Bronchial epithelial cell (primary cell): ENCODE results near the gene LAMA2. TPM values are rescaled to one million over a fixed set of nuclear protein-coding genes. Genes with fewer than 3 reads are reported as not detected.

ENCODE experiments used
- DNase-seq: peaks from one replicate; pipeline ENCODE4 v3.0.0-alpha.2; 2010; ENCODE audit warnings: low read depth
- FAIRE-seq: peaks from 2 replicates; lab custom pipeline; 2011; peaks lifted over from hg19 to GRCh38; lab: Jason Lieb, UNC
- H3K27me3 ChIP-seq: 2 replicates; pipeline ENCODE4 v1.5.1; 2011; ENCODE audit warnings: low read length; ENCODE audit not compliant: control insufficient read depth, insufficient read depth
- H3K36me3 ChIP-seq: 2 replicates; pipeline ENCODE4 v1.5.1; 2011; ENCODE audit warnings: low read length; ENCODE audit not compliant: control insufficient read depth, insufficient read depth
- H3K4me3 ChIP-seq: 2 replicates; pipeline ENCODE4 v1.5.1; 2011; ENCODE audit warnings: mild to moderate bottlenecking, low read depth, low read length, control low read depth
- total RNA-seq: library from RNA; depleted of rRNA; stranded (reverse); fragments of >200 nt; gene quantifications from 2 replicates; pipeline ENCODE4 v1.2.1, GENCODE V29; 2014
- TF ChIP-seq, protein P1 (sequence below): IDR thresholded peaks from 2 replicates; pipeline ENCODE4 v1.5.1; 2011; ENCODE audit warnings: mild to moderate bottlenecking, moderate library complexity, low read length, control low read depth, inconsistent platforms; ENCODE audit not compliant: insufficient read depth, severe bottlenecking

The LAMA2 gene
- total RNA-seq, 1 donor from 2014 or later = 2.6 TPM

DNA sequence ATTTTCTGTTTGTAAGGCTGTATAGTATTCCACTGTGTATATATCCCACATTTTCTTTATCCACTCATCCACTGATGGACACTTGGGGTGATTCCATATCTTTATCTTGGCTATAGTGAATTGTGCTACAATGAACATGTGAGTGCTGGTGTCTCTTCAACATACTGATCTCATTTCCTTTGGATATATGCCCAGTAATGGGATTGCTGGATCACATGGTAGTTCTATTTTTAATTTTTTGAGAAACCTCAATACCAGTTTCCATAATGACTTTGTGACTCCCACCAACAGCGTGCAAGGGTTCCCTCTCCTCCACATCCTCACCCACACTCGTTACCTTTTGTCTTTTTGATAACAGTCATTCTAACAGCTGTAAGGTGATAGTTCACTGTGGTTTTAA, 661.0 kb downstream of the LAMA2 start:
- TF ChIP-seq, protein P1, sequence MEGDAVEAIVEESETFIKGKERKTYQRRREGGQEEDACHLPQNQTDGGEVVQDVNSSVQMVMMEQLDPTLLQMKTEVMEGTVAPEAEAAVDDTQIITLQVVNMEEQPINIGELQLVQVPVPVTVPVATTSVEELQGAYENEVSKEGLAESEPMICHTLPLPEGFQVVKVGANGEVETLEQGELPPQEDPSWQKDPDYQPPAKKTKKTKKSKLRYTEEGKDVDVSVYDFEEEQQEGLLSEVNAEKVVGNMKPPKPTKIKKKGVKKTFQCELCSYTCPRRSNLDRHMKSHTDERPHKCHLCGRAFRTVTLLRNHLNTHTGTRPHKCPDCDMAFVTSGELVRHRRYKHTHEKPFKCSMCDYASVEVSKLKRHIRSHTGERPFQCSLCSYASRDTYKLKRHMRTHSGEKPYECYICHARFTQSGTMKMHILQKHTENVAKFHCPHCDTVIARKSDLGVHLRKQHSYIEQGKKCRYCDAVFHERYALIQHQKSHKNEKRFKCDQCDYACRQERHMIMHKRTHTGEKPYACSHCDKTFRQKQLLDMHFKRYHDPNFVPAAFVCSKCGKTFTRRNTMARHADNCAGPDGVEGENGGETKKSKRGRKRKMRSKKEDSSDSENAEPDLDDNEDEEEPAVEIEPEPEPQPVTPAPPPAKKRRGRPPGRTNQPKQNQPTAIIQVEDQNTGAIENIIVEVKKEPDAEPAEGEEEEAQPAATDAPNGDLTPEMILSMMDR = no peak
- Histone ChIP-seq H3K27me3 (no peaks in the 10 kb centered on the region), H3K4me3 (no peak overlapping the region), H3K36me3 (no peaks in the 10 kb centered on the region)
- DNase-seq = peak; percentile 21
- FAIRE-seq = no peak

DNA sequence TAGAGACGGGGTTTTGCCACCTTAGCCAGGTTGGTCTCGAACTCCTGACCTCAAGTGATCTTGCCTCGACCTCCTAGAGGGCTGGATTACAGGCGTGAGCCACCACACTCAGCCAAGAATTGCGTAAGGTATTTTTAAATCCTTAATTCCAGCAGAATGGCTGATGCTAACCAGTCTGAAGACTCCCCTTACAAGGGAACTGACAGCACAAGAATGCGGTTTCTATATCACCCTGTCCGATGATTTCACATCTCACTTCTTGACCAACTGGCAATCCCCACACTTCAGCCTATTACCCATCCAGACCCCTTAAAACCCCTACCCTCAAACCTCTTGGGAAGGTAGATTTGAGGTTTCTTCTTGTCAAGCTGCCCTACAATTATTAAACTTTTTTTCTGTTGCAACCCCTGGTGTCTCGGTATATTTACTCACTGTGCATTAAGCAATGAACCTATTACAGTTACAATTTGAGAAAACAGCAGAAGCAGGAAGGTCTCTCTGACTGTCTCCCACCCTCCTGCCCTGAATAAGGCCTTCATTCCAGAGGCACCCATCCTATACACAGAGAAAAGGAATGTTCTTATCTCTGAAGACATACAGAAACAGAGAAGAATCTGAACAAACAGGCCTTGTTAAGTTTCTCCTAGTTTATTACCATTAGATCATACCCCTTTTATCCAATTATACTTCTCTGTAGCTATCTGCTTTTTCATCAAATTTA, 662.1 kb downstream of the LAMA2 start:
- TF ChIP-seq, protein P1 = no peak
- Histone ChIP-seq H3K36me3 (no peaks in the 10 kb centered on the region), H3K4me3 (no peak overlapping the region), H3K27me3 (no peaks in the 10 kb centered on the region)
- no peak for DNase-seq
- no peak for FAIRE-seq

DNA sequence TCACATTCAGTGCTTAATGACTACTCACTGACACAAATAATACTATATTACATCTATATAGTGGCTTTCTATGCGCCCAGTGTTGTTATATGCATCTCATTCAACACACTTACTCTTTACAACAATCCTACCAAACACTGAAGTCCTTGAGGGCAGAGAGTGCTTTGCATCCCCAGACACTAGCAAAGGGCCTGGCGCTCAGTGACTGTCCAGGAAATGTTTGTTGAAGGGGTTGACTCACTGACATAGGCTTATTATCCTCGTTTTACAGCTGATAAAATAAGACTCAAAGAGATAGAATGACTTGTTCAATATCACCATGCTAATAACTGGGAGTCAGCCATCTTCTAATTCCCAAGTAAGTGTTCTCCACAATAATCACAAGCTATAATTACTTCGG, 663.8 kb downstream of the LAMA2 start:
- FAIRE-seq = no peak
- no peaks in the 10 kb centered on the region for H3K36me3 ChIP-seq
- no peak overlapping the region for H3K4me3 ChIP-seq
- TF ChIP-seq, protein P1 = no peak
- DNase-seq = peak; percentile 34
- H3K27me3 ChIP-seq = no peaks in the 10 kb centered on the region

DNA sequence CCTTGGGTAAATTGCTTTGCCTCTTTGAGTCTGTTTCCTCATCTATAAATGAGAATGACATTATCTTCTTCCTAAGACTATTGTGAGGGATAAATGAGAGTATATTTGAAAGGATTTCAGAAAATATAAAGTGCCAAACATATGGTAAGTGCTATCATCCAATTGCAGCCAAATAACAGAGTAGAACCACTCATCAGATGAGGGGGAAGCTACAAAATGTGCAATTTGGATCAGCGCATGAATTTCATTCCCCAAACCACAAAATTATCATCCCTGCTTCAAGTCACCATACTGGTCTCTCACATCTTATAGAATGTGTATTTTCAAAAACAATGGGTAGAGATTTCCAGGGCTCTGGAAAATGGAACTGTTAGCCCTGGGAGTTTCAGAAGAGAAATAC, 668.5 kb downstream of the LAMA2 start:
- peak; percentile 68 for FAIRE-seq
- H3K27me3 ChIP-seq = no peaks in the 10 kb centered on the region
- no peak for DNase-seq
- TF ChIP-seq, protein P1 = no peak
- no peaks in the 10 kb centered on the region for H3K36me3 ChIP-seq
- no peak overlapping the region for H3K4me3 ChIP-seq

DNA sequence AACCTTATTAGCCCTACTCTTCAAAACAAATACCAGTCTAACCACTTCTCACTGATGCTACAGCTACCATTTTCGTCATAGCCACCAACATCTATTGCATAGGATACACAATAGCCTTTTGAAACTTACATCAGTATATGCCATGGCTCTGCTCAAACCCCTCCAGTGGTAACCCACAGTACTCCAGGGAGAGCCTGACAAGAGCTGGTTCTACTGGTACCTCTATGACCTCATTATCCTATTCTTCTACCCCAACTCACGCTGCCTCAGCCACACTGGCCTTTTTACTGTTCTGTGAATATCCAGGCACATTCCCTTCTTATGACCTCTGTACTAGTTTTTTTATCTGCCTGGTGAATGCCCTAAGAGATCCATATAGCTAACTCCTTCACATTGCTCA, 669.5 kb downstream of the LAMA2 start:
- TF ChIP-seq, protein P1 = no peak
- FAIRE-seq = no peak
- Histone ChIP-seq H3K4me3 (no peak overlapping the region), H3K27me3 (no peaks in the 10 kb centered on the region), H3K36me3 (no peaks in the 10 kb centered on the region)
- no peak for DNase-seq
